T-cell (primary cell): ENCODE data around the gene SERINC4. TPM values are rescaled to one million over a fixed set of nuclear protein-coding genes. Genes with fewer than 3 reads are reported as not detected.

Experiments used
- ATAC-seq, 4 experiments: fragments of 200-7000 bp in 3 of 4; fragments of 150-1000 bp in 1 of 4; cut with Tn5 transposase; replicated peaks in 1 of 4; 1 replicate in 3 of 4; 2 replicates in 1 of 4; pipeline ENCODE4 v1.10.0; 2021; ENCODE audit warnings: moderate library complexity in 3 of 4, mild to moderate bottlenecking in 2 of 4, moderate number of reproducible peaks in 1 of 4
- CTCF ChIA-PET, 2 donors: fragments of 300-600 bp; sonication (Branson Sonifier 250); formaldehyde crosslinking; loops; one replicate each; lab custom pipeline; 2022; ENCODE audit warnings: antibody characterized with exemption in 2 of 2; lab: Charles Lee
- POLR2A ChIA-PET, 2 donors: fragments of 300-600 bp; sonication (Branson Sonifier 250); formaldehyde crosslinking; loops; one replicate each; lab custom pipeline; 2022; ENCODE audit warnings: antibody characterized with exemption in 2 of 2; lab: Charles Lee
- DNase-seq, 35 experiments: peaks; one replicate each; pipeline versions ENCODE4 v3.0.0 to v3.0.0-alpha.2; 2013 to 2023
- H3K27ac ChIP-seq: one replicate; pipeline ENCODE4 v1.5.1; 2013; ENCODE audit warnings: low read length
- H3K27me3 ChIP-seq, 2 experiments: replicated peaks in 1 of 2; 1 replicate in 1 of 2; 2 replicates in 1 of 2; pipeline versions ENCODE4 v1.6.1 to v1.7.0; 2013; ENCODE audit warnings: low read length in 1 of 2, mixed read lengths in 1 of 2; ENCODE audit not compliant: control insufficient read depth in 2 of 2, insufficient read depth in 2 of 2; ENCODE audit errors: extremely low read depth in 1 of 2
- H3K36me3 ChIP-seq, 2 donors: 1 replicate in 1 of 2; 2 replicates in 1 of 2; pipeline versions ENCODE4 v1.6.1 to v1.7.0; 2013; ENCODE audit warnings: low read length in 1 of 2; ENCODE audit not compliant: control insufficient read depth in 2 of 2, insufficient read depth in 1 of 2; ENCODE audit errors: extremely low read depth in 1 of 2
- H3K4me1 ChIP-seq, 2 experiments: 1 replicate in 1 of 2; 2 replicates in 1 of 2; pipeline versions ENCODE4 v1.6.1 to v1.7.0; 2013; ENCODE audit warnings: low read length in 2 of 2, mixed read lengths in 1 of 2; ENCODE audit not compliant: insufficient read depth in 2 of 2, control insufficient read depth in 1 of 2; ENCODE audit errors: extremely low read depth in 1 of 2
- H3K4me3 ChIP-seq, 2 donors: 1 replicate in 1 of 2; 2 replicates in 1 of 2; pipeline versions ENCODE4 v1.5.1 to v1.7.0; 2013; ENCODE audit warnings: mild to moderate bottlenecking in 2 of 2, low read length in 1 of 2, moderate library complexity in 1 of 2; ENCODE audit not compliant: control insufficient read depth in 1 of 2; ENCODE audit errors: extremely low read depth in 1 of 2
- H3K9me3 ChIP-seq: 2 replicates; pipeline ENCODE4 v1.7.0; 2013
- H3K27ac Mint-ChIP-seq, 2 donors: one replicate each; pipeline ENCODE4 v1.8.0; 2020 to 2021; ENCODE audit warnings: mild to moderate bottlenecking in 2 of 2, mixed read lengths in 2 of 2
- H3K27me3 Mint-ChIP-seq, 2 donors: one replicate each; pipeline ENCODE4 v1.8.0; 2021 to 2022; ENCODE audit warnings: mixed read lengths in 2 of 2
- H3K36me3 Mint-ChIP-seq: one replicate; pipeline ENCODE4 v1.8.0; 2021; ENCODE audit warnings: mixed read lengths
- H3K4me1 Mint-ChIP-seq, 3 donors: one replicate each; pipeline ENCODE4 v1.8.0; 2020 to 2022; ENCODE audit warnings: mixed read lengths in 3 of 3, mild to moderate bottlenecking in 1 of 3
- H3K4me3 Mint-ChIP-seq, 3 donors: one replicate each; pipeline ENCODE4 v1.8.0; 2020 to 2022; ENCODE audit warnings: mild to moderate bottlenecking in 3 of 3, mixed read lengths in 3 of 3, moderate library complexity in 3 of 3
- H3K9me3 Mint-ChIP-seq, 3 donors: one replicate each; pipeline ENCODE4 v1.8.0; 2020 to 2022; ENCODE audit warnings: mixed read lengths in 3 of 3
- WGBS: methylation state at CpG from one replicate; pipeline ENCODE4 v1.1.5; 2013; ENCODE audit warnings: missing lambda C conversion rate; ENCODE audit not compliant: insufficient coverage; 5-methylcytosine and 5-hydroxymethylcytosine counted together
- total RNA-seq, 35 experiments: library from RNA in 6 of 35; stranded (reverse) in 6 of 35; fragments of 120-200 nt in 1 of 35; gene quantifications; one replicate each; pipeline versions ENCODE4 v1.2.1 to v1.2.4 and lab custom pipeline; 2013 to 2026

The SERINC4 gene
- total RNA-seq, 5 donors from 2014 or later (not counting 1 experiment from before 2014, with no cell fraction given): 0.20 to 0.32 (median 0.26) TPM; not detected in 2

- Histone ChIP-seq H3K4me3 (no peak overlapping the region), H3K27ac (no peak overlapping the region), H3K27me3 (no peaks in the 10 kb centered on the region), H3K4me1 (peaks cover 3 to 22% of the 10 kb centered on the region in 2 experiments), H3K9me3 (no peaks in the 10 kb centered on the region), H3K36me3 (peaks cover 0 to 40% of the 10 kb centered on the region in 2 donors)
- CTCF ChIA-PET: no interaction called here
- Mint-ChIP-seq H3K4me3 (no peak overlapping the region), H3K27ac (peak overlapping the region; percentile 30 to 37), H3K27me3 (no peaks in the 10 kb centered on the region), H3K9me3 (no peaks in the 10 kb centered on the region), H3K36me3 (peaks cover 23% of the 10 kb centered on the region), H3K4me1 (peaks cover 16 to 26% (median 21%) of the 10 kb centered on the region in 3 donors)
- POLR2A ChIA-PET: no interaction called here
- no peak for ATAC-seq
- DNase-seq: no peak
- 93% methylated on average over 3 of the region's 4 CpGs for WGBS
Observed at GRCh38 chr15:43774062-43774461, 26.0 kb downstream of the SERINC4 start.

GRCh38 chr15:43772624-43773023, 27.4 kb downstream of the SERINC4 start:
- Mint-ChIP-seq H3K4me3 (no peak overlapping the region), H3K27me3 (no peaks in the 10 kb centered on the region), H3K27ac (no peak overlapping the region), H3K4me1 (peaks cover 12 to 20% (median 13%) of the 10 kb centered on the region in 3 donors), H3K36me3 (peaks cover 32% of the 10 kb centered on the region), H3K9me3 (no peaks in the 10 kb centered on the region)
- no peak for ATAC-seq
- CTCF ChIA-PET: no interaction called here
- POLR2A ChIA-PET: no interaction called here
- Histone ChIP-seq H3K4me3 (no peak overlapping the region), H3K27me3 (no peaks in the 10 kb centered on the region), H3K36me3 (peaks cover 0 to 54% of the 10 kb centered on the region in 2 donors), H3K9me3 (no peaks in the 10 kb centered on the region), H3K27ac (no peak overlapping the region), H3K4me1 (peaks cover 3 to 14% of the 10 kb centered on the region in 2 experiments)
- no peak for DNase-seq

- whole genome bisulfite sequencing: 91% methylated on average over 1 of the region's 2 CpGs
- Histone ChIP-seq H3K27ac (no peak overlapping the region), H3K4me1 (peaks cover 0 to 11% of the 10 kb centered on the region in 2 experiments), H3K4me3 (no peak overlapping the region), H3K9me3 (no peaks in the 10 kb centered on the region), H3K36me3 (peaks cover 0 to 60% of the 10 kb centered on the region in 2 donors), H3K27me3 (no peaks in the 10 kb centered on the region)
- no peaks in the 10 kb centered on the region for H3K9me3 Mint-ChIP-seq
- H3K36me3 Mint-ChIP-seq: peaks cover 32% of the 10 kb centered on the region
- H3K27ac Mint-ChIP-seq: peak overlapping the region; percentile 34 to 59
- ChIA-PET POLR2A (no interaction called here), CTCF (no interaction called here)
- no peaks in the 10 kb centered on the region for H3K27me3 Mint-ChIP-seq
- peaks cover 6 to 13% (median 9%) of the 10 kb centered on the region in 3 donors for H3K4me1 Mint-ChIP-seq
- H3K4me3 Mint-ChIP-seq: no peak overlapping the region
- no peak for ATAC-seq
- DNase-seq: no peak
Observed at GRCh38 chr15:43771816-43772215, 28.2 kb downstream of the SERINC4 start.

GRCh38 chr15:43769584-43770228, 30.3 kb downstream of the SERINC4 start:
- no peak overlapping the region for H3K4me3 Mint-ChIP-seq
- H3K27ac ChIP-seq: no peak overlapping the region
- H3K27ac Mint-ChIP-seq: no peak overlapping the region
- no peak overlapping the region for H3K4me3 ChIP-seq
- ChIA-PET POLR2A (interaction anchor here in 1 of 2 donors (0.5 kb wide), 1 partner anchor 23 kb away, joined by 5 read pairs; no protein-coding TSS in a partner anchor), CTCF (interaction anchor here in 1 of 2 donors (0.8 kb wide), 1 partner anchor 13 kb away, joined by 6 read pairs; no protein-coding TSS in a partner anchor)
- no peaks in the 10 kb centered on the region for H3K9me3 Mint-ChIP-seq
- DNase-seq (peak in 29 of 35 experiments; percentile 15 to 78 (median 53)), ATAC-seq (peak; percentile 72 to 81 (median 78))
- peaks cover 4 to 82% of the 10 kb centered on the region in 2 donors for H3K36me3 ChIP-seq
- H3K4me1 Mint-ChIP-seq: peaks cover 0 to 5% (median 4%) of the 10 kb centered on the region in 3 donors
- no peaks in the 10 kb centered on the region for H3K4me1 ChIP-seq
- peaks cover 46% of the 10 kb centered on the region for H3K36me3 Mint-ChIP-seq
- H3K9me3 ChIP-seq: no peaks in the 10 kb centered on the region
- WGBS: no CpG with 5 or more reads among the region's 5 CpGs
- H3K27me3 ChIP-seq: no peaks in the 10 kb centered on the region
- no peaks in the 10 kb centered on the region for H3K27me3 Mint-ChIP-seq

- Mint-ChIP-seq H3K27me3 (no peaks in the 10 kb centered on the region), H3K27ac (no peak overlapping the region), H3K4me3 (no peak overlapping the region), H3K4me1 (peaks cover 0 to 7% (median 3%) of the 10 kb centered on the region in 3 donors), H3K36me3 (peaks cover 54% of the 10 kb centered on the region), H3K9me3 (no peaks in the 10 kb centered on the region)
- no peaks in the 10 kb centered on the region for H3K9me3 ChIP-seq
- no peak overlapping the region for H3K4me3 ChIP-seq
- DNase-seq (no peak), ATAC-seq (no peak)
- H3K4me1 ChIP-seq: no peaks in the 10 kb centered on the region
- ChIA-PET POLR2A (no interaction called here), CTCF (interaction anchor here in 1 of 2 donors (1.6 kb wide), 1 partner anchor 13 kb away, joined by 3 read pairs; the partner anchor contains the start of gene ELL3)
- no peak overlapping the region for H3K27ac ChIP-seq
- WGBS: no CpG with 5 or more reads among the region's 2 CpGs
- H3K36me3 ChIP-seq: peaks cover 5 to 93% of the 10 kb centered on the region in 2 donors
- H3K27me3 ChIP-seq: no peaks in the 10 kb centered on the region
Observed at GRCh38 chr15:43763819-43764446, 36.1 kb downstream of the SERINC4 start.

- Mint-ChIP-seq H3K36me3 (peaks cover 45% of the 10 kb centered on the region), H3K4me1 (peaks cover 0 to 7% (median 3%) of the 10 kb centered on the region in 3 donors), H3K9me3 (no peaks in the 10 kb centered on the region), H3K27me3 (no peaks in the 10 kb centered on the region), H3K27ac (peak overlapping the region in 1 of 2 donors; percentile 31), H3K4me3 (no peak overlapping the region)
- ATAC-seq (no peak), DNase-seq (no peak)
- POLR2A ChIA-PET: no interaction called here
- WGBS: 93% methylated on average over 4 of the region's 6 CpGs
- CTCF ChIA-PET: no interaction called here
- Histone ChIP-seq H3K9me3 (no peaks in the 10 kb centered on the region), H3K36me3 (peaks cover 5 to 93% of the 10 kb centered on the region in 2 donors), H3K27me3 (no peaks in the 10 kb centered on the region), H3K4me1 (no peaks in the 10 kb centered on the region), H3K27ac (no peak overlapping the region), H3K4me3 (no peak overlapping the region)
Observed at GRCh38 chr15:43762824-43763223, 37.2 kb downstream of the SERINC4 start.
